PFSK-1 (cell line): Measurements from ENCODE around the gene IQGAP3.

Experiments
- POLR2AphosphoS5 ChIP-seq: IDR thresholded peaks from 2 replicates; pipeline ENCODE4 v1.6.1; 2012; ENCODE audit warnings: low read depth, mild to moderate bottlenecking, control low read depth, low read length, moderate library complexity
- REST ChIP-seq, 2 experiments: IDR thresholded peaks; 2 replicates each; pipeline versions ENCODE4 v1.6.1 to v1.8.0; 2011 to 2012; ENCODE audit warnings: low read depth in 2 of 2, low read length in 2 of 2, control low read depth in 1 of 2, inconsistent platforms in 1 of 2, mild to moderate bottlenecking in 1 of 2, moderate library complexity in 1 of 2; ENCODE audit not compliant: insufficient read depth in 1 of 2
- TAF1 ChIP-seq: IDR thresholded peaks from 2 replicates; pipeline ENCODE4 v1.6.1; 2012; ENCODE audit warnings: low read length, control low read depth, borderline replicate concordance; ENCODE audit not compliant: insufficient read depth

GRCh38 chr1:156546267-156546666 lies 26.1 kb downstream of the IQGAP3 start:
- no peak for TF ChIP-seq REST (IDR thresholded peaks at IDR 0.05; ENCODE audit: insufficient read depth in 1 of 2, low read depth in 2 of 2, low read length in 2 of 2)
- no peak for TF ChIP-seq POLR2AphosphoS5
- TF ChIP-seq TAF1: no peak
